DOHH2 (cell line): ENCODE results near the gene STPG3.

Experiments used
- EZH2phosphoT487 ChIP-seq: fragments of 200-600 bp; sonication (generic); IDR thresholded peaks from 2 replicates; pipeline ENCODE4 v1.6.1; 2017; ENCODE audit warnings: borderline replicate concordance, mild to moderate bottlenecking, antibody characterized with exemption, low read length, moderate library complexity, mixed read lengths
- TF ChIP-seq, protein P1 (sequence below): fragments of 200-600 bp; sonication (generic); IDR thresholded peaks from one replicate; pipeline ENCODE4 v1.5.1; 2014; ENCODE audit warnings: antibody characterized with exemption, mild to moderate bottlenecking, low read depth, low read length; ENCODE audit not compliant: poor library complexity, severe bottlenecking

DNA sequence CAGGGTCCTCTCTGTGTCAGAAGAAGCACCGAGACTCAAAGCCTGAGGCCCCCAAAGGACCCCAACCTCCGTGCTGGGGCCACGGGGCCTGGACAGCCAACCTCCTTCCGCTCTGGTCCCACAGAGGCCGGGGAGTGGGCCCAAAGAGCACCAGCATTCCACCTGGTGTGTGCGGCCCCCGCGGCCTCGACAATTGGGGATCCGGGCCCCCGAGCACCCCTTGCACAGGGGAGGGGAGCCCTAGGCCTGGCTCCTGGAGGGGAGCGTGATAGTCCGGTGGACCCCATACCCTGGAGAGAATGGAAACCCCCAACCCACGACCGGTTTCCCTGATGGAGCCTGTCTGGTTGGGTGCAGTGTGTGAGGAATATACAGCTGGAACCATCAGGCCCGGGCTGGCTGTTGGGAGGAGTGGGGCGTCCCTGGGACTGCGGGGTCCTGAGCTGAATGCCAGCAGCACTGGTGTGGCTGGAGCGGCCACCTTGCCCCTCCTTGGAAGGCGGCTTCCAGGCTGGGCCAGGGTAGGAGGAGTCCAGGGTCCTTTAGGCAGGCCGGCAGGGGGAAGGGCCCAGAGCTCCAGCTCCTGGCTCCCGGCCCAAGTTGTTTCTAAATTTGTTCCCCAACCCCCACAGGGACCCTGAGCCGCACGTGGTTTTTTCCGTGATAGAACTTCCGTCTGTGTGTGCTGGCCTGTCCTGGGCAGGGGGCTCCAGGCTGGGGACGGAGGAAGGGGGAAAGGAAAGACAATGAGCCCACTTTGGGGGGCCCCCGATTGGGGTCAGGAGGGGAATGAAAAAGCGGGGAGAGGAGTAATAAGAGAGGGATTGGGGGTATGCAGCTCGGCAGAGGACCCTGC, 25.6 kb downstream of the STPG3 start:
- TF ChIP-seq, protein P1, sequence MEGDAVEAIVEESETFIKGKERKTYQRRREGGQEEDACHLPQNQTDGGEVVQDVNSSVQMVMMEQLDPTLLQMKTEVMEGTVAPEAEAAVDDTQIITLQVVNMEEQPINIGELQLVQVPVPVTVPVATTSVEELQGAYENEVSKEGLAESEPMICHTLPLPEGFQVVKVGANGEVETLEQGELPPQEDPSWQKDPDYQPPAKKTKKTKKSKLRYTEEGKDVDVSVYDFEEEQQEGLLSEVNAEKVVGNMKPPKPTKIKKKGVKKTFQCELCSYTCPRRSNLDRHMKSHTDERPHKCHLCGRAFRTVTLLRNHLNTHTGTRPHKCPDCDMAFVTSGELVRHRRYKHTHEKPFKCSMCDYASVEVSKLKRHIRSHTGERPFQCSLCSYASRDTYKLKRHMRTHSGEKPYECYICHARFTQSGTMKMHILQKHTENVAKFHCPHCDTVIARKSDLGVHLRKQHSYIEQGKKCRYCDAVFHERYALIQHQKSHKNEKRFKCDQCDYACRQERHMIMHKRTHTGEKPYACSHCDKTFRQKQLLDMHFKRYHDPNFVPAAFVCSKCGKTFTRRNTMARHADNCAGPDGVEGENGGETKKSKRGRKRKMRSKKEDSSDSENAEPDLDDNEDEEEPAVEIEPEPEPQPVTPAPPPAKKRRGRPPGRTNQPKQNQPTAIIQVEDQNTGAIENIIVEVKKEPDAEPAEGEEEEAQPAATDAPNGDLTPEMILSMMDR = no peak
- no peak for TF ChIP-seq EZH2phosphoT487
